Measurements from ENCODE around the gene AADACL3.
"Not testable (repeated sequence)": the region's sequence is repeated elsewhere in the genome, so short reads cannot be mapped to it uniquely, and the experiment has no call there.

AADACL3 gene

GRCh38 chr1:12717301-12717838 lies 1.5 kb downstream of the AADACL3 start:
- DNase-seq = no peak

DNA sequence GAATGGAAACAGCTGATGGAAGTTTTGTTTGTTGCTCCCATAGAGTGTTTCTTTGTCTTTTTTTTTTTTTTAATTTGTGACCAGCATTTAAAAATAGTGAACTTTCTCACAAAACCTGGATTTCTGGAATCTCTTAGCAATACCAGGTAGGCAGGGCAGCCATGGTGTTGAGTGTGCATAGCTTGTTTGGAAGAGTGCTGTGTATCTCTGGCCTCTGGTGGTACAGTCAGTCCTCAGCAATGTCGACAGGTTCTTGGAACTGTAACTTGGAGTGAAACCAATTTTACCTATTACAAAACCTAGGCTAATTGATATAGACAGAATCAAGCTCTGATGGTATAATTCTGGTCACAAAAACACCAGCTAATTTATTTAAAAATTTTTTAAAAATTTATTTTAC lies 6.7 kb downstream of the AADACL3 start:
- DNase-seq = no peak

DNA sequence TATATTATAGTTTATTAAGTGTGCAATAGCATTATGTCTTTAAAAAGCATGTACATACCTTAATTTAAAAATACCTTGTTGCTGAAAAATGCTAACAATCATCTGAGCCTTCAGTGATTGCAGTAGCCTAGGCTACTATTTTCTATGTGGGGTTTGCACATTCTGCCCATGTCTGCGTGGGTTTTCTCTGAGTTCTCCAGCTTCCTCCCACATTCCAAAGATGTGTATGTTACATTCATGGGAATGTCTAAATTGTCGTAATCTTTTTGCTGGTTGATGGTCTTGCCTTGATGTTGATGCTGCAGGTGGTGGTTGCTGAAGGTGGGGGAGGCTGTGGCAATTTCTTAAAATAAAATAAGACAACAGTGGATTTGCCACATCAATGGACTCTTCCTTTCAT lies 12.5 kb downstream of the AADACL3 start:
- no peak for DNase-seq

DNA sequence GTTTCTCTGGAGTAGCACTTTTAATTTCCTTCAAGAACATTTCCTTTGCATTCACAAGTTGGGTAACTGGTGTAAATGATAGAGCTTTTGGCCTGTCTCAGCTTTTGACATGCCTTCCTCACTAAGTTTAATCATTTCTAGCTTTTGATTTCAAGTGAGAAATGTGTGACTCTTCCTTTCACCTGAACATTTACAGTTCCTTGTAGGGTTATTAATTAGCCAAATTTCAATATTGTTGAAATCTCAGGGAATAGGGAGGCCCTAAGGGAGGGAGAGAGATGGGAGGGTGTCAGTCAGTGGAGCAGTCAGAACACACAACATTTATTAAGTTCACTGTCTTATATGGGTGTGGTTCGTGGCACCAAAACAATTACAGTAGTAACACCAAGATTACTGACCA lies 14.2 kb downstream of the AADACL3 start:
- DNase-seq = no peak

DNA sequence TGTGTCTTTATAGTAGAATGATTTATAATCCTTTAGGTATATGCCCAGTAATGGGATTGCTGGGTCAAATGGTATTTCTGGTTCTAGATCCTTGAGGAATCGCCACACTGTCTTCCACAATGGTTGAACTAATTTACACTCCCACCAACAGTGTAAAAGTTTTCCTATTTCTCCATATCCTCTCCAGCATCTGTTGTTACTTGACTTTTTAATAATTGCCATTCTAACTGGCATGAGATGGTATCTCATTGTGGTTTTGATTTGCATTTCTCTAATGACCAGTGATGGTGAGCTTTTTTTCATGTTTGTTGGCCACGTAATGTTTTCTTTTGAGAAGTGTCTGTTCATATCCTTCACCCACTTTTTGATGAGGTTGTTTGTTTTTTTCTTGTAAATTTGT lies 15.2 kb downstream of the AADACL3 start:
- DNase-seq = not testable (repeated sequence)

GRCh38 chr1:12734651-12735050 lies 18.7 kb downstream of the AADACL3 start:
- DNase-seq = no peak

- no peak for DNase-seq
These were observed 23.0 kb downstream of the AADACL3 start for GRCh38 chr1:12738934-12739333.

- DNase-seq = no peak
These were observed 23.7 kb downstream of the AADACL3 start for GRCh38 chr1:12739613-12740012.

GRCh38 chr1:12741946-12742345 lies 26.0 kb downstream of the AADACL3 start:
- no peak for DNase-seq

GRCh38 chr1:12745126-12745991 lies 29.4 kb downstream of the AADACL3 start:
- no peak for DNase-seq

DNA sequence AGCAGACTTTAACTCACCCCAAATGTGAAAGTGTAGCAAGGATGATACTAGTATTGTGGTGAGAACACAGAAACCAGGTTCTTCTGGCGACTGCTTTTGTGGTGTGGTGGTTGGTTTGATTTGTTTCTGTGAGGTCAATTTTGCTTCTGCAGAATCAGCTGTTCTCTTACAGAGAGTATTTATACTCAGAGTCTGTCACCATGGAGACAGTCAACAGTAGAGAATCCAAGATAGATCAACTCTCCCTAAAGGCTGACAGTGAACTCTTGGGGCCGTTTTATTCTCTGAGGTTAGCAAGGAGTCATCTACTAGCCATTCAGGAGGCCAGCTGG lies 30.0 kb downstream of the AADACL3 start, which contains the start of gene CFAP107:
Gene CFAP107, plus strand, starts transcription at position 209 of the 332 bp plus-strand sequence. CDS start 231 bp downstream, outside the sequence.
- DNase-seq = no peak

GRCh38 chr1:12748778-12749355 lies 33.0 kb downstream of the AADACL3 start:
- no peak for DNase-seq

DNA sequence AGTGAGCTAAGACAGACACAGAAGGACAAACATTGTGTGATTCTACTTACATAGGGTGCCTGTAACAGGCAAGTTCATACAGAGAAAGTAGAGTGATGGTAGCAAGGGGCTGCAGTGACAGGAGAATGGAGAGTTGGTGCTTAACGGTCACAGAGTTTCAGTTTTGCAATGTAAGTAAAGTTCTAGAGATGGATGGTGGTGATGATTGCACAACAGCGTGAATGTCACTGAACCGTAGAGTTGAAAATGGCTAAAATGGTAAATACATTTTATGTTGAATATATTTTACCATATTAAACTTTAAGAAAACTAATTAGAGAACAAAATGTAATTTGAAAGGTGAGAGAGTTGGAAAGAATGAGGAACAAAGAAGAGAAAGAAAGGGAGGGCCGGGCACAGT lies 38.8 kb downstream of the AADACL3 start:
- DNase-seq = no peak

DNA sequence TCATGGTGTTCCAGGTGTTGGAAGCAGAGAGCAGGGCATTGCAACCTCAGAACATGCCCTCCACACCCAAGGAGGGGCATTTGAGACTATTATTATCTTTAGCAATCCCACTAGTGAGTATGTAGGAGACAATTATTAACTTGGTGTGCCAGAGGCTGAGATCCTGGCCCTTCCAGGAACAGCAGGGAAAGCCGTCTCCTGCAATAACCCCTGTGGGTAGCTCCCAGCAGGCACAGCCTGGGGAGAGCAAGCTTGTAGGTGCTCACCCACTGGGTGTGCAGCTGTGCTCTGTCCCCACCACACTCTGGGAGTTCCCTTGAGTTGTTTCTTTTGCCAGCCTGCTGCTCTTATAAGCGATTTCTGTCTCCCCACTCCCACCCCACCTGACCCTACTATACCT lies 40.4 kb downstream of the AADACL3 start:
- no peak for DNase-seq

DNA sequence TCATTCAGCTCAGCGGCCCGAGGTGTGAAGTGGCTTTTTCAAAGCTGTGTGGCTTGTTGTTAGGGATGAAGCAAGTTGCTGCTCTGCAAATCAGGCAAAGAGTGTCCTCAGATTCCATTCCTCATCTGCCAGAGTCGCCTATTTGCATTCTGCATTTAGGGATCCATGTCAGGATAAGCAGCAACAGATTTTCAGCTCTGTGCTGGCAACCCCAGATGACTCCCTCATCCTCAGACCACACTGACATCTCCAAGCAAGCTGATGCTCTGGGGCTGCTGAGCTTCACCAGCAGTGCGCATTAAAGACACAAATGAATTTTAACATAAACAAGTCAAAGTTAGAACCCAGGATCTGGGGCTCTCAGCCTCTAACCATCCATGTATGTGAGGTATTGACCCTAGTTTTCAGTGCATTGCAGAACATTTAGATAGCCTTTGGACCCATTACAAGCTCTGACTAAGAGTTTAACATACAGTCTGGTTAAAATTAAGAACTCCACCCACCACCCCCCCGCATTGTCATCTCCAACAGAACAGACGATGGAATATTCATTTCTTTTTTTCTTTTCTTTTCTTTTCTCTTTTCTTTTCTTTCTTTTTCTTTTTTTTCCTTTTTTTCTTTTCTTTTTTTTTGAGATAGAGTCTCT lies 41.0 kb downstream of the AADACL3 start:
- DNase-seq = no peak

GRCh38 chr1:12757836-12758235 lies 41.9 kb downstream of the AADACL3 start:
- DNase-seq = no peak

- DNase-seq = peak in 1 of 2 experiments; percentile 1
These were observed 44.4 kb downstream of the AADACL3 start for GRCh38 chr1:12760256-12760795.

DNA sequence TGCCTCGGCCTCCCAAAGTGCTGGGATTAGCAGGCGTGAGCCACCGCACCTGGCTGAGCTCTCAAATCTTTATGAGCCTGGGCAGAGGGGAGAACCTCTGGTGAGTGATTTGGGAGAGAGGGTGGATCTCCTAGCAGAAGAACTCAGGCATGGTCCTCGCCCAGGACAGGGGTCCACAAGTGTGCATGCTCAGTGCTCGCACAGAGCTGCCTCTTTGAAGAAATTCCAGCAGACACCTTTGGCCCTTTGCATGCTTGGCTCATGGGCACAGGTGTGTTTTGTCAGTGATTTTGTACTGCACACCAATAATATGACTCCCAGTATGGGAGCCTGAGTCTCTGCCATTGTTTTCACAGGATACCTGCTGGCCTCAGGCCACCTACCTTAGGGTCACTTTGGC lies 45.9 kb downstream of the AADACL3 start:
- no peak for DNase-seq

DNA sequence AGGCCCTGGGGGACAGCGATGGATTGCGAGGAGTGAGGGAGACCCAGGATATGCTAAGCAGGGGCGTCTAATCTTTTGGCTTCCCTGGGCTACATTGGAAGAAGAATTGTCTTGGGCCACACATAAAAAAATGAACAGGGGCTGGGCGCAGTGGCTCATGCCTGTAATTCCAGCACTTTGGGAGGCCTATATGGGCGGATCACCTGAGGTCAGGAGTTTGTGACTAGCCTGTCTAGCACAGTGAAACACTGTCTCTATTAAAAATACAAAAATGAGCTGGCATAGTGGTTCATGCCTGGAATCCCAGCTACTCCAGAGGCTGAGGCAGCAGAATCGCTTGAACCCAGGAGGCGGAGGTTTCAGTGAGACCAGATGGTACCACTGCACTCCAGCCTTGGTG lies 46.9 kb downstream of the AADACL3 start:
- no peak for DNase-seq

DNA sequence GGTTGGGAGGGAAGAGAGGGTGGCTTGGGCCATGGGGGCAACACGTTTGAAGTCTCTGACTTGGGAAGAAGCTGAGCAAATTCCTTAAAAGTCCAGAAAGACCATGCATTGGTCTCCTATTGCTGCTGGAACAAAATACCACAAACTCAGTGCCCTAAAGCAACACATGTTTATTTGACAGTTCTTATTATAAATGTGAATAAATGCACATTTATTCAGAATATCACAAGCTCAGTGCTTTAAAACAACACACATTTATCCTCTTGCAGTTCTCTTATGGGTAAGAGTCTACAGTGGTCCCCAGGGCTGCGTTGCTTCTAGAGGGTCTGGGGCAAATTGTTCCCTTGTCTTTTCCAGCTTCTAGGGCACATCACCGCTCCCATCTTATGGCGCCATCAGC lies 47.6 kb downstream of the AADACL3 start:
- no peak for DNase-seq

GRCh38 chr1:12764016-12764415 lies 48.1 kb downstream of the AADACL3 start:
- DNase-seq = no peak

DNA sequence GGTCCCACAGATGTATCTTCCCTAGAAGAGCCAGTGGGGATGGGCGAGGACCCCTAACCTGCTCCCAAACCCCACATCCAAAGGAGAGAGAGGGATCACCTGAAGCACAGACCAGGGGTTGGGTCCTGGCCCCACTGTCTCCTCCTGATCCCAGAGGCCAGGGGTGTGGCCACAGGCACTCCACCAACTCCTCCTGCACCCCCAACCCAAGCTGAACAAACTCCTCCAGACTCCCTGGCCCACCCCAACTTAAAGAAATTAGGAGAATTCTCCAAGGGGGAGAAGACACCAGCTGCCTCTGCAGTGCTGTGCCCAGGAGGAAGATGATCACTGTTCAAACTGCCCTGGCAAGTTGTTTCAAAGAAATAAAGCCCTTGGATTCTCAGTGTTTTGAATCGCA lies 53.1 kb downstream of the AADACL3 start:
- DNase-seq = no peak

- no peak for DNase-seq
These were observed 54.1 kb downstream of the AADACL3 start for GRCh38 chr1:12769976-12770505.

Measured in NCI-H524 (cell line).